ENCODE data around the gene TMEM225.

- TF ChIP-seq CTCF (conservative IDR thresholded peaks at IDR 0.05; ENCODE audit: low read depth, low read length): no peak
- no peak for TF ChIP-seq EZH2 (IDR thresholded peaks at IDR 0.05; ENCODE audit: borderline replicate concordance, low read depth, low read length, poor library complexity, severe bottlenecking)
Measured at GRCh38 chr11:123920943-123921342, 35.5 kb upstream of the TMEM225 start.
